Suprapubic skin (tissue), 3 donors: Measurements from ENCODE around the gene TRIP13.

ENCODE experiments used
- POLR2AphosphoS5 ChIP-seq, 3 donors: sonication (generic); formaldehyde crosslinking; IDR thresholded peaks; one replicate each; pipeline ENCODE4 v1.6.1; 2017; ENCODE audit warnings: antibody characterized with exemption in 3 of 3
- TF ChIP-seq, protein P1 (sequence below), 2 donors: fragments of 200-600 bp in 1 of 2; fragments of 450-650 bp in 1 of 2; sonication (generic) in 1 of 2; IDR thresholded peaks; one replicate each; pipeline ENCODE4 v1.5.1; 2016 to 2019; ENCODE audit warnings: antibody characterized with exemption in 2 of 2, mild to moderate bottlenecking in 1 of 2, moderate library complexity in 1 of 2

- TF ChIP-seq POLR2AphosphoS5 (IDR thresholded peaks at IDR 0.05): no peak
- TF ChIP-seq, protein P1, sequence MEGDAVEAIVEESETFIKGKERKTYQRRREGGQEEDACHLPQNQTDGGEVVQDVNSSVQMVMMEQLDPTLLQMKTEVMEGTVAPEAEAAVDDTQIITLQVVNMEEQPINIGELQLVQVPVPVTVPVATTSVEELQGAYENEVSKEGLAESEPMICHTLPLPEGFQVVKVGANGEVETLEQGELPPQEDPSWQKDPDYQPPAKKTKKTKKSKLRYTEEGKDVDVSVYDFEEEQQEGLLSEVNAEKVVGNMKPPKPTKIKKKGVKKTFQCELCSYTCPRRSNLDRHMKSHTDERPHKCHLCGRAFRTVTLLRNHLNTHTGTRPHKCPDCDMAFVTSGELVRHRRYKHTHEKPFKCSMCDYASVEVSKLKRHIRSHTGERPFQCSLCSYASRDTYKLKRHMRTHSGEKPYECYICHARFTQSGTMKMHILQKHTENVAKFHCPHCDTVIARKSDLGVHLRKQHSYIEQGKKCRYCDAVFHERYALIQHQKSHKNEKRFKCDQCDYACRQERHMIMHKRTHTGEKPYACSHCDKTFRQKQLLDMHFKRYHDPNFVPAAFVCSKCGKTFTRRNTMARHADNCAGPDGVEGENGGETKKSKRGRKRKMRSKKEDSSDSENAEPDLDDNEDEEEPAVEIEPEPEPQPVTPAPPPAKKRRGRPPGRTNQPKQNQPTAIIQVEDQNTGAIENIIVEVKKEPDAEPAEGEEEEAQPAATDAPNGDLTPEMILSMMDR (IDR thresholded peaks at IDR 0.05): no peak
Measured at GRCh38 chr5:931570-932145, 39.0 kb downstream of the TRIP13 start.
